ENCODE data around the gene HNRNPK. TPM values are rescaled to one million over a fixed set of nuclear protein-coding genes. Genes with fewer than 3 reads are reported as not detected.

Gene HNRNPK
- total and polyA plus RNA-seq, 10 of the 15 experiments (the other 5 are each of a cell fraction or from before 2014, with no cell fraction given): 235 to 970 (median 652) TPM

- H3K9me3 ChIP-seq (replicated peaks; ENCODE audit: control insufficient read depth, insufficient read depth, low read length): no peaks in the 10 kb centered on the region
- H3K79me2 ChIP-seq (ENCODE audit: control insufficient read depth, insufficient read depth, low read length): peaks cover 11% of the 10 kb centered on the region
- BruUV-seq (replicated peaks): no TSS peak
- H3K36me3 ChIP-seq (ENCODE audit: control insufficient read depth in 2 of 2, insufficient read depth in 2 of 2, low read length in 1 of 2): peaks cover 0 to 9% of the 10 kb centered on the region in 2 experiments; a peak in 2 of 4 replicates
- POLR2A ChIA-PET: no interaction called here
- no peak overlapping the region for H3K9ac ChIP-seq (ENCODE audit: control insufficient read depth, insufficient read depth, low read length)
- H2AFZ ChIP-seq (ENCODE audit: control insufficient read depth, low read depth, low read length): no peak overlapping the region
- TF ChIP-seq TAF1 (IDR thresholded peaks at IDR 0.05; ENCODE audit: borderline replicate concordance, low read depth, low read length) (no peak), ESRRA (IDR thresholded peaks at IDR 0.05; ENCODE audit: low read length) (no peak), ZNF207 (IDR thresholded peaks at IDR 0.05; ENCODE audit: borderline replicate concordance) (no peak), IRF3 (IDR thresholded peaks at IDR 0.05) (no peak)
- DNase-seq (ENCODE audit: low read depth, low spot score) (no peak), FAIRE-seq (no peak), ATAC-seq (no peak)
- no peaks in the 10 kb centered on the region for H3K27me3 ChIP-seq (replicated peaks in 1 of 2; ENCODE audit: control insufficient read depth in 2 of 2, insufficient read depth in 2 of 2, low read length in 1 of 2)
- no peaks in the 10 kb centered on the region for H3K4me1 ChIP-seq (ENCODE audit: control insufficient read depth, insufficient read depth, low read length)
- RAD21 ChIA-PET (ENCODE audit: unreplicated experiment): no interaction called here
- H3K27ac ChIP-seq (ENCODE audit: control insufficient read depth, insufficient read depth): no peak overlapping the region
- H3K4me2 ChIP-seq (ENCODE audit: control insufficient read depth, insufficient read depth): no peak overlapping the region
- H3K4me3 ChIP-seq: no peak overlapping the region
- in situ Hi-C loops (cut with MboI) (loop anchor here (25.0 kb wide), 1 partner anchor 769 kb away; no protein-coding TSS in a partner anchor), intact Hi-C loops (cut with micrococcal nuclease; ENCODE audit: unreplicated experiment) (no loop called here)
- H4K20me1 ChIP-seq (ENCODE audit: control insufficient read depth, insufficient read depth): no peaks in the 10 kb centered on the region
- CTCF ChIA-PET: interaction anchor here (1.0 kb wide), 1 partner anchor 268 kb away, joined by 3 read pairs; no protein-coding TSS in a partner anchor
- SMC1A ChIA-PET (ENCODE audit: uncharacterized antibody, unreplicated experiment): interaction anchor here (0.5 to 1.1 kb wide), 3 partner anchors 8 to 479 kb away, joined by 3 to 4 read pairs (median 3); no protein-coding TSS in a partner anchor
Measured at GRCh38 chr9:83992901-83993300, 12.9 kb upstream of the HNRNPK start.

GRCh38 chr9:83992407-83992806 is 12.4 kb upstream of the HNRNPK start:
- no peaks in the 10 kb centered on the region for H3K27me3 ChIP-seq (replicated peaks in 1 of 2; ENCODE audit: control insufficient read depth in 2 of 2, insufficient read depth in 2 of 2, low read length in 1 of 2)
- no peaks in the 10 kb centered on the region for H4K20me1 ChIP-seq (ENCODE audit: control insufficient read depth, insufficient read depth)
- 88% methylated on average over 1 of the region's 1 CpG for WGBS (ENCODE audit: insufficient coverage, insufficient replicate concordance, low lambda C conversion rate, missing lambda C conversion rate)
- H3K9ac ChIP-seq (ENCODE audit: control insufficient read depth, insufficient read depth, low read length): no peak overlapping the region
- ChIA-PET POLR2A (no interaction called here), RAD21 (ENCODE audit: unreplicated experiment) (no interaction called here), SMC1A (ENCODE audit: uncharacterized antibody, unreplicated experiment) (interaction anchor here (0.5 to 1.1 kb wide), 3 partner anchors 8 to 479 kb away, joined by 3 to 4 read pairs (median 3); no protein-coding TSS in a partner anchor), CTCF (interaction anchor here (1.0 kb wide), 1 partner anchor 268 kb away, joined by 3 read pairs; no protein-coding TSS in a partner anchor)
- H2AFZ ChIP-seq (ENCODE audit: control insufficient read depth, low read depth, low read length): no peak overlapping the region
- H3K4me3 ChIP-seq: no peak overlapping the region
- FAIRE-seq (no peak), DNase-seq (ENCODE audit: low read depth, low spot score) (no peak), ATAC-seq (no peak)
- no peak overlapping the region for H3K4me2 ChIP-seq (ENCODE audit: control insufficient read depth, insufficient read depth)
- no peak overlapping the region for H3K27ac ChIP-seq (ENCODE audit: control insufficient read depth, insufficient read depth)
- no TSS peak for BruUV-seq (replicated peaks)
- H3K4me1 ChIP-seq (ENCODE audit: control insufficient read depth, insufficient read depth, low read length): no peaks in the 10 kb centered on the region
- H3K36me3 ChIP-seq (ENCODE audit: control insufficient read depth in 2 of 2, insufficient read depth in 2 of 2, low read length in 1 of 2): peaks cover 0 to 9% of the 10 kb centered on the region in 2 experiments; a peak in 2 of 4 replicates
- intact Hi-C loops (cut with micrococcal nuclease; ENCODE audit: unreplicated experiment) (no loop called here), in situ Hi-C loops (cut with MboI) (loop anchor here (25.0 kb wide), 1 partner anchor 770 kb away; no protein-coding TSS in a partner anchor)
- H3K79me2 ChIP-seq (ENCODE audit: control insufficient read depth, insufficient read depth, low read length): peaks cover 16% of the 10 kb centered on the region
- H3K9me3 ChIP-seq (replicated peaks; ENCODE audit: control insufficient read depth, insufficient read depth, low read length): no peaks in the 10 kb centered on the region
- no peak for TF ChIP-seq CEBPZ (IDR thresholded peaks at IDR 0.05; ENCODE audit: low read depth, low read length)
- TF ChIP-seq IRF5 (IDR thresholded peaks at IDR 0.05; ENCODE audit: borderline replicate concordance): no peak
- no peak for TF ChIP-seq RBBP5 (conservative IDR thresholded peaks at IDR 0.05)
- TF ChIP-seq CHD1 (IDR thresholded peaks at IDR 0.05; ENCODE audit: low read depth, low read length): no peak
- no peak for TF ChIP-seq CREM (IDR thresholded peaks at IDR 0.05; ENCODE audit: low read depth)
- no peak for TF ChIP-seq MEF2B (IDR thresholded peaks at IDR 0.05; ENCODE audit: partially characterized antibody, poor library complexity, severe bottlenecking)
- no peak for TF ChIP-seq LARP7 (IDR thresholded peaks at IDR 0.05)
- TF ChIP-seq SREBF1 (IDR thresholded peaks at IDR 0.05; ENCODE audit: low read length): no peak
- TF ChIP-seq ZNF622 (IDR thresholded peaks at IDR 0.05): no peak
- TF ChIP-seq POLR2A (IDR thresholded peaks at IDR 0.05; ENCODE audit: low read depth, low read length): no peak
